GM12891 (cell line): ENCODE measurements around the gene HOXB3.

ENCODE experiments used
- DNase-seq: peaks from one replicate; pipeline ENCODE4 v3.0.0; 2011; ENCODE audit warnings: low spot score; ENCODE audit not compliant: insufficient read length
- FAIRE-seq: peaks from 2 replicates; lab custom pipeline; 2011; peaks lifted over from hg19 to GRCh38; lab: Jason Lieb, UNC
- PAX5 ChIP-seq: IDR thresholded peaks from 2 replicates; pipeline ENCODE4 v1.6.1; 2011; ENCODE audit warnings: low read length, moderate library complexity, mild to moderate bottlenecking; ENCODE audit not compliant: insufficient read depth, severe bottlenecking
- POLR2A ChIP-seq: IDR thresholded peaks from 2 replicates; pipeline ENCODE4 v1.6.1; 2011; ENCODE audit warnings: low read depth, low read length, control low read depth
- POLR2AphosphoS5 ChIP-seq: IDR thresholded peaks from 2 replicates; pipeline ENCODE4 v1.6.1; 2011; ENCODE audit warnings: low read depth, low read length, control low read depth
- POU2F2 ChIP-seq: IDR thresholded peaks from 2 replicates; pipeline ENCODE4 v1.6.1; 2011; ENCODE audit warnings: low read depth, mild to moderate bottlenecking, control low read depth, low read length, moderate library complexity
- SPI1 ChIP-seq: IDR thresholded peaks from 2 replicates; pipeline ENCODE4 v1.6.1; 2011; ENCODE audit warnings: low read depth, low read length, control low read depth
- TAF1 ChIP-seq: IDR thresholded peaks from 2 replicates; pipeline ENCODE4 v1.6.1; 2011; ENCODE audit warnings: low read depth, low read length, control low read depth

The HOXB3 gene

GRCh38 chr17:48577946-48578615 is 12.0 kb downstream of the HOXB3 start, which contains the start of gene HOXB4:
Gene HOXB4 (minus strand): TSS chr17:48578350. CDS start chr17:48578319, 31 bp downstream.
- FAIRE-seq (peak; percentile 68), DNase-seq (peak; percentile 71)
- TF ChIP-seq PAX5 (no peak), SPI1 (no peak), POLR2A (no peak), POU2F2 (no peak), TAF1 (0 out of 2 replicates have a peak, but pooled peaks have one; percentile 6)

GRCh38 chr17:48577330-48577945 is 12.6 kb downstream of the HOXB3 start:
- DNase-seq (no peak), FAIRE-seq (peak; percentile 60)
- TF ChIP-seq PAX5: no peak
- TF ChIP-seq SPI1: no peak
- no peak for TF ChIP-seq POU2F2
- no peak for TF ChIP-seq POLR2A
- TF ChIP-seq POLR2AphosphoS5: no peak
- TF ChIP-seq TAF1: no peak

DNA sequence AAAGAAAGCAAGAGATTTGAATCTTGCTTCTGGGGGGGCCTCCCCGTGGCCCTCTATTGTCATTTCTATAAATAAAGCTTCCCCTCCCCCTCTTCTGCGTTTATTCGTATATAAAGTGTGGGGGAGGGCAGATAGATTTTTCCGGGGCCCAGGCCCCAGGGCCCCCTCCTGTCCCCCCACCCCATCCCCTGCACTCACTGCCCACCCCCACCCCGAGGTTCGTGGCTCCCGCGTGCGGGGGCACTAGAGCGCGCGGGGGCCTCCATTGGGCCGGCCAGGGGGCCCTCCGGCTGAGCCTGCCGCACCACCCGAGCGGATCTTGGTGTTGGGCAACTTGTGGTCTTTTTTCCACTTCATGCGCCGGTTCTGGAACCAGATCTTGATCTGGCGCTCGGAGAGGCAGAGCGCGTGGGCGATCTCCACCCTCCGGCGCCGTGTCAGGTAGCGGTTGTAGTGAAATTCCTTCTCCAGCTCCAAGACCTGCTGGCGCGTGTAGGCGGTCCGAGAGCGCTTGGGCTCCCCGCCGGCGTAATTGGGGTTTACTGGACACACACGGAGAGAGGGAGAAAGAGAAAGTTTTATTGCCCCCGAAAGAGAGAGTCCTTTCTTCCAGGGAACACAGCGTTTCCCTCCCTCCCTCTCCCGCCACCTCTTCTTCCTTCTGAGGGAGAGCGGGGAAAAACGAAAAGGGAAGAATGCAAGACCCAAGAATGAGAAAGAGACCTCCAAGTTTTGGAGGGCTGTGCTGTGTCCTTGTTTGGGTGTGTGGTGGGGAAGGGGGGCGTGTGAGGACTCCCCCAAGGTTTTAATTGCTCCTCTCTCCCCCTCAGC is 13.3 kb downstream of the HOXB3 start:
- DNase-seq: no peak
- TF ChIP-seq SPI1 (no peak), TAF1 (no peak), POU2F2 (no peak)
- FAIRE-seq: no peak

GRCh38 chr17:48575673-48576478 is 14.2 kb downstream of the HOXB3 start:
- FAIRE-seq (no peak), DNase-seq (no peak)
- TF ChIP-seq TAF1 (no peak), POU2F2 (no peak), PAX5 (no peak), POLR2AphosphoS5 (no peak), POLR2A (no peak), SPI1 (no peak)

GRCh38 chr17:48575066-48575582 is 14.9 kb downstream of the HOXB3 start:
- no peak for DNase-seq
- FAIRE-seq: no peak
- TF ChIP-seq TAF1 (no peak), POLR2A (no peak), PAX5 (no peak), SPI1 (no peak), POLR2AphosphoS5 (no peak), POU2F2 (no peak)

- no peak for TF ChIP-seq POU2F2
- no peak for TF ChIP-seq POLR2AphosphoS5
- TF ChIP-seq POLR2A: no peak
- TF ChIP-seq PAX5: no peak
- no peak for TF ChIP-seq SPI1
- no peak for TF ChIP-seq TAF1
Observed at GRCh38 chr17:48574505-48575065, 15.5 kb downstream of the HOXB3 start.

DNA sequence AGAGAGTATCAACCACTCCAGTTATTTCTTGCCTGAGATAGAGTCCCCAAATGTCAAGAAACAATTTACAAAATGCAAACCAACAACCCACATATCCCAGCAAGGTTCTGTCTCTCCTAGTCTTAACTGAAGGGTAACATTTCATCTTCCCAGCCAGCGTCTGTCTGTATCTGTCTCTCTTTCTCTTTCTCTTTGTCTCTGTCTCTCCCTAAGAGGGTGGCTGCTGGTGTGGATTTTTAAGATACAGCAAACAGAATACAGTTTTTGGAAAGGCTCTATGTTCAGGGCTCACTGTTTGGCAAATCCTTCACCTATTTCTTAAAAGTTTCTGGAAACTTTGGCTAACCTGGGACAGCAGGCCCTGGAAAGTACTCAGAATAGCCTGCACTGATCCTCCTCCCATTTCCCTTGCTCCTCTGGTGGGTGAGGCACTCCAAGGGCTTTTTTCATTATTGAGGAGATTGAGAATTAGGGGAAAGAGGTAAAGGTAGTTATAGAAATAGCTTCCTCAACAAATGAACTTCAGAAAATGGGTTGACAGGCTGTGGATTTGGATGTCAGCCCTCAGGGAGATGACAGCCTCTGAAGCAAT is 18.1 kb downstream of the HOXB3 start:
- no peak for FAIRE-seq
- no peak for TF ChIP-seq POLR2A
- no peak for TF ChIP-seq POU2F2
- TF ChIP-seq POLR2AphosphoS5: no peak
- no peak for TF ChIP-seq PAX5
- no peak for DNase-seq

More at GRCh38 chr17:48574505-48575065, 15.5 kb downstream of the HOXB3 start:
- no peak for DNase-seq
- no peak for FAIRE-seq

DNA sequence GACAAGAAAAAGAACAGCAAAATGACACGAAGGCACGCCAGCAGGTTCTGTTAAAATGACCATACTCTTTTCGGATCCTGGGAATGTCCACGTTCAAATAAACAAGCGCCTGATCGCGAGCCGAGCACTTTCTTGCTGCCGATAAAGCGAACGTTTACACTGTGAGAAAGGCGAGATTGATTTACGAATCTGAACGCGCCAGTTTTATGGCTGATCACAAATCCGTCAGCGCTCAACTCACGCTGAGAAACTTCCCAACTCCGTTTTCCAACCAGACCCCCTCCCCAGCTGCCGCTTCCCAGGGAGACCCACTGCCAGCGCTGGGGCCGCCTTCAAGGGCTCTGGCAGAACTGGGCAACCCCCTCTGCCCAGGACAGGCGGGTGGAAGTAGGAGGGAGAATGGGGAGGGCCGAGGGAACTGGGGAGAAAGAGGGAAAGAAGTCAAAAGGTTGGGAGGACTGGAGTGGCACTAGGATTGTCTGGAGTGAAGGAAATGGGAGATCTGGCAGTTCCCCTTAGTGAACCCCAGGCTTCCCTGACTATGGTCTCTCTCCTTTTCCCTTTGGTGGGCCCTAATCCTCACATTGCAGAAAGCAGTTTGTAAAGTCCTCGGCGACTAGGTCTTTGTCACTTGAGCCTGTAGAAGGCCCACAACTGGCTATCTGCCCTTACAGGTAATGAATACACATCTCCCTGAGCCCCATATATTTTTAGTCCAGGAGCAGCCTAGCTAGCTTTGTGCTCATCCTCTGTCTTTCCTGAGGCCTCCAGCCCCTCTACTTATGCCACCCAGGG is 18.8 kb downstream of the HOXB3 start:
- TF ChIP-seq PAX5 (no peak), POU2F2 (no peak), SPI1 (no peak), POLR2A (no peak), POLR2AphosphoS5 (no peak), TAF1 (no peak)
- no peak for DNase-seq
- no peak for FAIRE-seq
